ENCODE data around the gene ATP5MK. TPM values are rescaled to one million over a fixed set of nuclear protein-coding genes. Genes with fewer than 3 reads are reported as not detected.

ATP5MK gene
- total RNA-seq, 2 donors from 2014 or later, result 360 to 396 TPM

DNA sequence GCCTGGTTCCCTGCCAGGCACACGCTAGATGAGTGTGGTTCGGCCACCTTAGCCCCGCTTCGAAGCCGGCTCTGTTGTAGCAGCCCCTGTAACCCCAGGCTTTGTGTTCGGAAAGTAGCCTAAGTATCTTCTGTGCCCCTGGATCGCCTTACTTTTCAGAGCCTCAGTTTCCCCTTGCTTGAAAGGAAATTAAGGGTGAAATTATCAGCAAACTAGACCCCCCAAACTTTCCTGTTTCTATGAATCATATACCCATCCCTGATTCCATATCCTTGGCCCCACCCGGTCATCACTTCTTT, 463 bp upstream of the ATP5MK start:
- Histone ChIP-seq H3K27me3 (ENCODE audit: control insufficient read depth, insufficient read depth, low read length, poor library complexity, severe bottlenecking) (no peaks in the 10 kb centered on the region), H3K9me3 (ENCODE audit: control insufficient read depth, low read length) (no peaks in the 10 kb centered on the region), H3K36me3 (ENCODE audit: control insufficient read depth, insufficient read depth, low read length) (peaks cover 57% of the 10 kb centered on the region), H3K4me3 (ENCODE audit: low read length) (peak overlapping the region; percentile 92), H3K4me1 (ENCODE audit: control insufficient read depth, insufficient read depth, low read length) (peaks cover 3% of the 10 kb centered on the region), H3K9ac (ENCODE audit: extremely low read depth, low read length, poor library complexity, severe bottlenecking) (peak overlapping the region; percentile 91), H3K27ac (ENCODE audit: low read depth, low read length) (no peak overlapping the region)
- Mint-ChIP-seq H3K36me3 (ENCODE audit: low read depth) (peaks cover 51% of the 10 kb centered on the region), H3K4me1 (peaks cover 19% of the 10 kb centered on the region), H3K27ac (peak overlapping the region; percentile 97), H3K27me3 (ENCODE audit: insufficient read depth) (no peaks in the 10 kb centered on the region), H3K4me3 (peak overlapping the region; percentile 99), H3K9me3 (no peaks in the 10 kb centered on the region)
- 0 to 3% methylated on average over 7 to 8 of the region's 8 CpGs for WGBS, 2 experiments (ENCODE audit: insufficient coverage in 1 of 2, insufficient read length in 1 of 2)
- TF ChIP-seq, protein P1, sequence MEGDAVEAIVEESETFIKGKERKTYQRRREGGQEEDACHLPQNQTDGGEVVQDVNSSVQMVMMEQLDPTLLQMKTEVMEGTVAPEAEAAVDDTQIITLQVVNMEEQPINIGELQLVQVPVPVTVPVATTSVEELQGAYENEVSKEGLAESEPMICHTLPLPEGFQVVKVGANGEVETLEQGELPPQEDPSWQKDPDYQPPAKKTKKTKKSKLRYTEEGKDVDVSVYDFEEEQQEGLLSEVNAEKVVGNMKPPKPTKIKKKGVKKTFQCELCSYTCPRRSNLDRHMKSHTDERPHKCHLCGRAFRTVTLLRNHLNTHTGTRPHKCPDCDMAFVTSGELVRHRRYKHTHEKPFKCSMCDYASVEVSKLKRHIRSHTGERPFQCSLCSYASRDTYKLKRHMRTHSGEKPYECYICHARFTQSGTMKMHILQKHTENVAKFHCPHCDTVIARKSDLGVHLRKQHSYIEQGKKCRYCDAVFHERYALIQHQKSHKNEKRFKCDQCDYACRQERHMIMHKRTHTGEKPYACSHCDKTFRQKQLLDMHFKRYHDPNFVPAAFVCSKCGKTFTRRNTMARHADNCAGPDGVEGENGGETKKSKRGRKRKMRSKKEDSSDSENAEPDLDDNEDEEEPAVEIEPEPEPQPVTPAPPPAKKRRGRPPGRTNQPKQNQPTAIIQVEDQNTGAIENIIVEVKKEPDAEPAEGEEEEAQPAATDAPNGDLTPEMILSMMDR (conservative IDR thresholded peaks at IDR 0.05), result no peak
- DNase-seq, result no peak

DNA sequence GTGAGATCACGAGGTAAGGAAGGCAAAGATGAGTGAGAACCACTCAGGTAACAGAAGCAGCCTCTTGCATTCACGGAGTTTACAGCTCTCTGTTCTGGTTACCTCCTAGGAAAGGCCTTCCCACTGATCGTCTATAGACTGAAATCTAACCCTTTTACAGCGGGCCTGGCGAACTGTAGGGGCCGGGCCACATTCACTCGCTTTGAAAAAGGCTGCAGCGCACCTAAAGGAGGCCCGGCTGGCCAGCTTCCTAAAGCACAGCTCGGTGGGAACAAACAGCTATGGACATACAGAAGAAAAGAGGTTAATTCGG, 565 bp downstream of the ATP5MK start:
- Mint-ChIP-seq H3K27me3 (ENCODE audit: insufficient read depth) (no peaks in the 10 kb centered on the region), H3K4me3 (peak overlapping the region; percentile 99), H3K27ac (peak overlapping the region; percentile 97), H3K36me3 (ENCODE audit: low read depth) (peaks cover 51% of the 10 kb centered on the region), H3K9me3 (no peaks in the 10 kb centered on the region), H3K4me1 (peaks cover 19% of the 10 kb centered on the region)
- peak overlapping the region; percentile 92 for H3K4me3 ChIP-seq (ENCODE audit: low read length)
- WGBS, 2 experiments (ENCODE audit: insufficient coverage in 1 of 2, insufficient read length in 1 of 2), result 3 to 8% methylated on average over 9 to 11 of the region's 11 CpGs
- H3K36me3 ChIP-seq (ENCODE audit: control insufficient read depth, insufficient read depth, low read length), result peaks cover 62% of the 10 kb centered on the region
- H3K9ac ChIP-seq (ENCODE audit: extremely low read depth, low read length, poor library complexity, severe bottlenecking), result peak overlapping the region; percentile 91
- TF ChIP-seq, protein P1 (conservative IDR thresholded peaks at IDR 0.05), result no peak
- peak; percentile 60 for DNase-seq
- peak overlapping the region; percentile 45 for H3K27ac ChIP-seq (ENCODE audit: low read depth, low read length)
- peaks cover 3% of the 10 kb centered on the region for H3K4me1 ChIP-seq (ENCODE audit: control insufficient read depth, insufficient read depth, low read length)
- no peaks in the 10 kb centered on the region for H3K27me3 ChIP-seq (ENCODE audit: control insufficient read depth, insufficient read depth, low read length, poor library complexity, severe bottlenecking)
- no peaks in the 10 kb centered on the region for H3K9me3 ChIP-seq (ENCODE audit: control insufficient read depth, low read length)

DNA sequence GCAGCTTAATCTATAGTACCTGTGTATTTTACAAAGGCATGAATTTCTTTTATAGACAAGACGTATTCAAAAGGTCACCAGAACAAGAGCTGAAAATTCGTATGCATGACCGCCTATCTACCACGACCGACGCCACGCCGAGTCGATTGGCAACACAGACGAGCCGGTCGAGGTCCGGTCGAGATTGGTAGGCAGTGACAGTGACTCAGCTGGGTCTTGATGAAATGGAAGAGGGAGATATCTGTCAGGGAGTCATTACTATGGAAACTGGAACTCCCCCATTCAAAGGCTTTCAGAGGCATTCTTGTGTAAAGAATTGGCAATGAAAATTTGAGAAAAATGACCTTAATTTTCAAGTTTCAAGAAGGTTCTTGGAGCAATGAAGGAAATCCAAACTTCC, 2.1 kb downstream of the ATP5MK start:
- peaks cover 3% of the 10 kb centered on the region for H3K4me1 ChIP-seq (ENCODE audit: control insufficient read depth, insufficient read depth, low read length)
- H3K27ac Mint-ChIP-seq, result no peak overlapping the region
- H3K9me3 Mint-ChIP-seq, result no peaks in the 10 kb centered on the region
- H3K27me3 ChIP-seq (ENCODE audit: control insufficient read depth, insufficient read depth, low read length, poor library complexity, severe bottlenecking), result no peaks in the 10 kb centered on the region
- H3K27me3 Mint-ChIP-seq (ENCODE audit: insufficient read depth), result no peaks in the 10 kb centered on the region
- H3K4me3 ChIP-seq (ENCODE audit: low read length), result peak overlapping the region; percentile 92
- peaks cover 46% of the 10 kb centered on the region for H3K36me3 Mint-ChIP-seq (ENCODE audit: low read depth)
- 93 to 95% methylated on average over 14 of the region's 14 CpGs for WGBS, 2 experiments (ENCODE audit: insufficient coverage in 1 of 2, insufficient read length in 1 of 2)
- peaks cover 62% of the 10 kb centered on the region for H3K36me3 ChIP-seq (ENCODE audit: control insufficient read depth, insufficient read depth, low read length)
- H3K9me3 ChIP-seq (ENCODE audit: control insufficient read depth, low read length), result no peaks in the 10 kb centered on the region
- no peak overlapping the region for H3K4me3 Mint-ChIP-seq
- no peak overlapping the region for H3K9ac ChIP-seq (ENCODE audit: extremely low read depth, low read length, poor library complexity, severe bottlenecking)
- TF ChIP-seq, protein P1 (conservative IDR thresholded peaks at IDR 0.05), result no peak
- no peak overlapping the region for H3K27ac ChIP-seq (ENCODE audit: low read depth, low read length)
- peaks cover 19% of the 10 kb centered on the region for H3K4me1 Mint-ChIP-seq
- DNase-seq, result no peak
